Gastrocnemius medialis (tissue), 4 donors: ENCODE results near the gene UBE2G2.

ENCODE experiments used
- CTCF ChIP-seq, 5 experiments: fragments of 450-650 bp in 3 of 5; fragments of 200-600 bp in 2 of 5; sonication (generic) in 2 of 5; IDR thresholded peaks in 4 of 5; conservative IDR thresholded peaks in 1 of 5; 1 replicate in 4 of 5; 2 replicates in 1 of 5; pipeline ENCODE4 v1.5.1; 2016 to 2019; ENCODE audit warnings: antibody characterized with exemption in 5 of 5, mild to moderate bottlenecking in 3 of 5, moderate library complexity in 3 of 5
- POLR2A ChIP-seq, 2 donors: fragments of 450-650 bp; IDR thresholded peaks; one replicate each; pipeline ENCODE4 v1.6.1; 2017; ENCODE audit warnings: antibody characterized with exemption in 2 of 2, mild to moderate bottlenecking in 2 of 2, moderate library complexity in 2 of 2

- no peak for TF ChIP-seq CTCF (IDR thresholded peaks at IDR 0.05 in 4 of 5, conservative IDR thresholded peaks at IDR 0.05 in 1 of 5)
- TF ChIP-seq POLR2A (IDR thresholded peaks at IDR 0.05): no peak
Measured at GRCh38 chr21:44802396-44803153, 955 bp upstream of the UBE2G2 start.
